Measurements from ENCODE around the gene TFEB.
A peak's percentile ranks its signal among the peaks of the same experiment; 100 is the strongest.

TFEB gene

DNA sequence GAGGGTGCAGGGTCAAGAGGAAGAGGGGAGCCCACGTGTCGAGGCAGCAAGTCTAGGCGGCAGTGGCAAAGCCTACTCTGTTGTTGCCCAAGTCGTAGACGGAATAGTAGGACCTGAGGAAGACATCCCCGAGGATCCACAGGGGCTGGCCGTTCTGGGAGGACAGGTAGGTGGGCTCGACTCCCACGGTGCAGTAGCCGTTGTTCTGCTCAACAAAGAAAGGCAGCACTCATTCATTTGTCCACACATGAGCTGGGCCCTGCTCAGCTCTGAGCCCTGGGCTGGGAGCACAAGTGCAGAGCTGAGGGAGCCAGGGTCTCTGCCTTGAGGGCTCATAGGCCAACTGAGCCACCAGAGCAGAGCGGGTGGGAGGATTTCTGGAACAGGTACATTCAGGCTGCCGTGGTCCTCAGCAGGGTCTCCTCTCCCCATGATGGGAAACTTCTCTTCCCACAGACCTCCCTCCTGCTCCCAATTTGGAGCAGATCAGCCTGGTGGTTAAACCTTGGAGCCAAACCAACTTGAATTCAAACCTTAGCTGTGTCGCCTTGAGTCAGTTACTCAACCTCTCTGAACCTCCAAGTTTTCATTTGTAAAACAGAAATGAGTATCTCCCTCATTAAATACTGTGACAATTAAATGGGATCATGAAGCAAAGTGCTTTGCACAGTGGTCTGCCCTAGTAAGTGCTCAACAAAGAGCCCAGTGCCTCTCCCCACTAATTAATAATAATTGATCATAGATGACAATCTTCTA is 1.6 kb upstream of the TFEB start:
- no peak for DNase-seq

DNA sequence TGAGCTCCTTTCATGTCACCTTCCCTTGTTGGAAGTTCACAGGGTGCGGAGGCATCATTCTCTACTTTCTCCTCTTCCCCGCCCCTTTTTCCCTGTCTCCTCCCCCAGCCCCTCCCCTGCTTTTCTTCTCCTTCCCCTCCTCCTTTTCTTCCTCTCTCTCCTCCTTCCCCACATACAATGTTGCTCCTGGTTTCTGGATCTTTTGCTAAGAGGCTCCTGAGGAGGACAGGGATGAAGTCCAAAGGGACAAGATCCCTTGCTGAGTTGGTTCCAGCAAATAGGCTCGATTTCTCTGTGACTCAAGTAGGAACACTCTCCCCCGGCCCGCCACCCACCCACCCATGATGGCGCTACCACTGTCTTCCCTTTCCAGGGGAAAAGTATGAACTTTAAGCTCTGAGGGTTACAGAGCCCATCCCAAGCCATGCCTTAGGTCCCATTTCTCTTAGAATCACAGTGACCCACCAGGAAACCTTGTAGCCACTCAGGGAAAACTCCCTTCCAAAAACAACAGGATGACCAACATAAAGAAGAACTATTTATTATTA is 852 bp upstream of the TFEB start:
- no peak for DNase-seq

DNA sequence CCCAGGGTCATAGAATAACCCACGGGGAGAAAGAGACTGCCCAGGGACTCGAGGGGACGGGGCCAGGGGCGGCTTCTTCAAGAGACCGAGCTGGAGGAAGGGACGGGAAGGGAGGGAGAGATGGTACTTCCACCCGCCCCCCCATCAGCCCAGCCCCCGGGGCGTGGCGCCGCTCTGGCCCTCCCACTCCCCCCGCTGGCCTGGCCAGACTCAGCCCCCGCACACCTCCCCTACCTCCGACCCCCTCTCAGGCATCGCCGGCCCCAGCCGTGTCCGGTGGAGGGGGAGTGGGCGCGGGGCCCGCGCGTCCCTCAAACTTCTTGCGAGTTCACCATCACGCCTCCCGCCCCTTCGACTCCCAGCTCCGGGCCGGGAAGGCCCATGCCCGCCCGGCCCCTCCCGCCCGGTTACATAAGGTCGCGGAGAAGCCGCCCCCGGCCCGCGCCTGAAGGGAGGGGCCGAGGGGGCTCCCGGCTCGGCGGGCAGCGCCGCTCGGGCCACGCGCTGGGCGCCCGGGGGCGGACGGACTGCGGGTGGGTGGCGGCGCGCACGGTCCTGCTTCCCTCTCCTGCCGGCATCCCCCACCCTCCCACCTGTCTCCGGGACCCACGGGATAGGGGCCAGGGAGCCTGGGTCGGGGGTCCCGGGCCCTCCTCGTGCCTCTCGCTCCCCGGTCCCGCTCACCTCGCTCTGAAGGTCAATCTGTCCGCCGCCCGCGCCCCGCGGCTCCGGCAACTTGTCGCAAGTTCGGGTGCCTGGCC is 562 bp downstream of the TFEB start:
- peak in 1 of 2 experiments; percentile 14 for DNase-seq

DNA sequence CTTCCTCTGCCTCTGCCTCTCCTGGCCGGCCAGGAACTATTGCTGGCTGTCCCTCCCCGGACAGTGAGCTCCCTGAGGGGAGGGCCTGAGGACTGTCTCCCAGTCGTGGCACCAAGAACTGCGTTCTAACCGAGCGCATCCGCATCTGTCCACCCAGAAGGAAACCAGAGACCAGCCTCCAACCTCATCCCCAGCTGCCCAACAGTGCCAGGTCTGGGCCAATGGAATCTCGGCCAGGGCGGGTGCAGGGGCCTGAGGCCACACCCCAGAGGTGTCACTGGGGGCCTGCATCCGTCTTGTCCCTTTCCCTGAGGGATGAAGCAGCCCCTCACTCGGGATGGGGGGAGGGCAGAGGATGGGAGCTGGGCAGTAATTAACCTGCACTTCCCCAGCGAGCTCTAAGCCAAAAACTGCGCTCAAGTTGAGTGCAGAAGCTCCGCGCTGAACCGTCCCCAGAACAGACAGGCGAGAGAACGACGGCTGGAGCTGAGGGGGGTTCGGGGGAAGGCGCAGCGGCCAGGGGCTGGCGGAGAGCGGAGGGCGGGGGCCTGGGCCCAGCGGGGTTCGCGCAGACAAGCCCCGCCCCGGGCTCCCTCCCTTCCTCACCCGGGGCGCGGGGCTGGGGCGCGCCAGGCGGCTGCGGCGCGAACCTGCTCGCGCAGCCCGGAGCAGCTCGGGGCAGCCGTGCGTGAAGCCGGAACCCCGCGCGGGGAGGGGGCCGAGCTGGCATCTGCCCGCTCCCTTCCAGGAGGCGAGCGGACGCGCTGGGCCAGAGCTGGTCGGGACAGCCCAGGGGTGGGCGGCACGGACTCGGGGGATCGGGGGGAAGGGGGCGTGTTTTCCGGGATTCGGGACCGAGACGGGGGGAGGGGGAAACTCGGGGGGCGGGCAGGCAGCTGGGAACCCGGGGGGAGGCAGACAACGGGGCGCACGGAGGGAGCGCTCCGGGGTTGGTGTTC is 1.4 kb downstream of the TFEB start:
- peak; percentile 35 to 41 for DNase-seq

DNA sequence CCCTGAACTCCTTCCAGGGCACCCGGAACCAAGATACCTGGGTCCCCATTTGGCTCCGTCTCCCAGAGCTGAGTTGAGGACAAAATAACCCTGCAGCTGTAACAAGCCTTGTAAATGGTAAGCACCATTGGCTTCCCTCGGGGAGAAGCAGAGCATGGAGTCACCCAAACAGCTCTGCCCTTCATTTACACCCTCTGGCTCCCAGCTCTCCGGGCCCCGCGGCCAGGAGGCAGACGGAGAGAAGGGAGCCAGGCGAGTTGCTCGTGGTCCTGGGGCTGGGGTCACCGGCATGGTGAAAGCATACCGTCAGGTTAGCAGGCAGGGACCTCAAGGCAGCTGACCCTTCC is 2.1 kb downstream of the TFEB start:
- DNase-seq, result no peak

DNA sequence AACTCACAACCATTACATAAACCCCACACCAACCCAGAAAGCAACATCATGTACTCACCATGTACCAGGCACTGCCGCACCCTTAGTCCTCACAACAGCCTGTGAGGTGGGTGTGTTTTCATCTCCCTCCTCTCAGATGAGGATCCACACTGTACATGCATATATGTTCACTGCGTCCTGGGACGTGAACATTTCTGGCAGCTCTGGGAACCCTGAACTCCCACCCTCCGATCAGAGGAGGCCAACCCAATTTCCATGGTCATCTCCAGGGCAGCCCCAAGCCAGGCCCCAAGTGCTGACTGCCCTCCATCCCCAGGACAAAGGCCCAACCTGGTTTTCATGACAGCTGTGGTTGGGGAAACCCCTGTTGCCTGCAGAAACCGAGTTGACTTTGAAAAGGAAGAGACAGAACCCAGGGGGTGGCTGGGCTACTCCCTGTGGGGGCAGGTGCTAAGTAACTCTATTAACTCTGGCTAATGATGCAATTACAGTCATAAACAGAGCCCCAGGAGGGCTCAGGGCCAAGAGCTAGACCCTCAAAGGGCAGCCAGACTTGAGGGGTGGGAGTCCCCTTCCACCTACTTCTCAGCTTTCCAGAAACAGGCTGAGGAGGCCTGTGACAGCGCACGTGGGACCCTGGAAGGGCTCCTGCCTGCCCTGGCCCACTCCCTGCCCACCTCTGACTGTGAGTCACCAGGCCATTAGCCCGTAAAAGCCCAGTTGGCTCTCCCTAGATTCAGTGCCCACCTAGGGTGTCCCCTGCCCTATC is 2.6 kb downstream of the TFEB start:
- DNase-seq, result no peak

DNA sequence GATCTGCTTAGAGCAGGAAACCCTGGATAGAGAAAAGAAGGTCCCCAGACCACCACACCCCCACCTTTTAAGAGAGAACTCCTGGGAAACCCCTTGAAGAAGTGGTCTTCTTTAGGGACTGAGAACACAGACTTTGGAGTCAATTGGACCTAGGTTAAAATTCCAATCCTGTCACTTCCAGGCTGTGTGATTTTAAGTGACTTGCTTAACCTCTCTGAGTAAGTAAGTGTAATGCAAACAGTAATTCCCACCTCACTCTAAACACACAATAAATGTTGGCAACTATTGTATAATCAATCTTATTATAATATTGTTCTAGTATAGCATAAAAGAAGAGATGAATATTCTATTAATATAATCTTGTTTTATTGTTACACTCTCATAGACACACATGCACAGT is 3.3 kb downstream of the TFEB start:
- DNase-seq, result no peak

DNA sequence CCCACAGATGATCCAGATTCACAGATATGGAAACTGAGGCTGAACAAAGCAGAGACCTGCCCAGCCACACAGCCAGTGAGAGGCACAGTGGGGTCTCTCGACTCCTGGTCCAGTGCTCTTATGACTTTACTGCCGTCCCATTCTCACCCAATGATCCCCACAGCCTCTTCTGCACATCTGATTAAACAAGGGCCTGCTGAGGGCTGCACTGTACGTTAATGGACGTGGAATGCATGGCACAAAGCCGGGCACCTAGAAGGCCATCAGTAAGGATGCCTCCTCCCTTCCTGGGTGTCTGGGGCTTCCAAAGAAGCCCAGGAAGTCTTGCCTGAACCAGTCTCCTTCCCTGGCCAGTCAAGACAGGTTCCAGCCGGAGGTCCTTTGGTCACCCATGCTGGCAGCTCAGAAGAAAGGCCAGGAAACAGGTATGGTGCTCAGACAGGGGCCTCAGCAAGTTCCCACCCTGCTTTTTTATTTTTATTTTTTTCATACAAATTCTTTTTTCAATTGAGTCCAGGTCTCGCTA is 3.8 kb downstream of the TFEB start:
- no peak for DNase-seq

DNA sequence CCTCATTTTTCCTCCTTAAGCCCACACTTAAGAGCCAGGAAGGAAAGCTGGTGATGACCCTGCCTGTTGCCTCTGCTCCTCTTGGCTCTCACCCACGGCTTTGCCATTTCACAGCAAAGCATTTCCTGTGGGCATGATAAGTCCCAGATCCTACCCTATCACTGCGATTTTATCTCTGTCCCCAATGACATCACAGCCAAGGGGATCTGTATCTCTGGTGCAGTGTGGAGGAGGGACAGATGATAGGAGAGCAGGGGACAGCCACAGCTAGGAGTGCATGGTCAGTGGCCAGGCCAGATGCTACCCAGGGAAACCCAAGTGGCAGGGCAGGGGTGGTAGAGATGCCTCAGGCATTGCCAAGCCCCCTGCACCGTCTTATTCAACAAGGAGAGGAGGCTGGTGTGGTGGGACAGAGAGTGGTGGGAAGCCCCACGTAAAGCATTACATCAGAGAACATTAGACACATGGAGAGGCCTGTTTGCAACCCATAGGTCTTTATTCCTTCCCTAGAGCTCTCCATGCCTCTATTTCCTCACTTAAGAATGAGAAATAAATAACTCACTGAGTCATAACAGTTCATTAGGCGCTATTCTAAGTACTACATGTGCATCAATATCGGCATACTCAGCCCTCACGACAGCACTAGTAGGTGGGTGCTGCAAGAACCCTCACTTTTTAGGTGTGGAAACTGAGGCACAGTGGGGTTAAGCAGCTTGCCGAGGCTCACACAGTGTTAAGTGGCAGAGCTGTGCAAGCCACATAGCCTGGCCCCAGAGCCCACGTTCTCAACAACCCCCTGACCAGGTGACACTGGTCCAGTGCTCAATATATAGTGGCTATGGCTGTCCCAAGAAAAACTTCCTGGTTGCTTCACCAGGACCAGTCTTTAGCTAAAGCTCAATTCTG is 4.6 kb downstream of the TFEB start:
- no peak for DNase-seq

DNA sequence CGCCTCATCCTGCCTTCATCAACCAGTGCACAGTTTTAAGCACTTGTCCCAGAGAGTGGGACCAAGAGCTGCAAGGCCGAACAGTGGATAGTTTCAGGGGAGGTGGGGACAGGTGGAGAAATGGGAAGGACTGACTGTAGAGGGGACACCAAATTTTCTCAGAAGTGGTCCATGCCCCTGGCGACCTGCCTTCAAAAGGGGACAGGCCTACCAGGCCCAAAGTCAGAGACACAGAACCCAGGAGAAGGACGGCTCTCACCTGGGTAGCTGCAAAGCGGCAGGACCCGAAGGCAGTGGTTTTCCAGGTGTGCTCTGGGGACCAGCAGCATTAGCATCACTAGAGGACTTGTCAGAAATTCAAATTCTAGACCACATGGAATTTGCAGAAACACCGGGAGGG is 5.8 kb downstream of the TFEB start:
- no peak for DNase-seq

DNA sequence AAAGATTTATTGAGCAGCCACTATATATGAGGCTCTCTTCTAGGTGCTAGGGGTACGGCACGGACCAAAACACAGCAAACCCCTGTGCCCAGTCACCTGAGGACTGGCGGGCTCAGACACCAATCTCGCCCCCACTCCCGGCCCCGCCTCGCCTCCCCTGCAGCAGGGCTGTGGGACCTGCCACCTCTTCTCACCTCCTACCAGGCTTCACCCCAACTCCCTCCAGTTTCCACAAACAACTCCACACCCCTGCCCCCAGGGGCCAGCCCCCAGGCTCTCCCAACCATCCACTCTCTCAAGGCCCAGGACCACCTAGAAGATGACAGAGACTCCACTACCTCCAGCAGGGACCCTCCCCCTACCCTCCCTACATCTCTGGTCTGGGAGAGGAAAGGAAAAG is 6.5 kb downstream of the TFEB start:
- no peak for DNase-seq

DNA sequence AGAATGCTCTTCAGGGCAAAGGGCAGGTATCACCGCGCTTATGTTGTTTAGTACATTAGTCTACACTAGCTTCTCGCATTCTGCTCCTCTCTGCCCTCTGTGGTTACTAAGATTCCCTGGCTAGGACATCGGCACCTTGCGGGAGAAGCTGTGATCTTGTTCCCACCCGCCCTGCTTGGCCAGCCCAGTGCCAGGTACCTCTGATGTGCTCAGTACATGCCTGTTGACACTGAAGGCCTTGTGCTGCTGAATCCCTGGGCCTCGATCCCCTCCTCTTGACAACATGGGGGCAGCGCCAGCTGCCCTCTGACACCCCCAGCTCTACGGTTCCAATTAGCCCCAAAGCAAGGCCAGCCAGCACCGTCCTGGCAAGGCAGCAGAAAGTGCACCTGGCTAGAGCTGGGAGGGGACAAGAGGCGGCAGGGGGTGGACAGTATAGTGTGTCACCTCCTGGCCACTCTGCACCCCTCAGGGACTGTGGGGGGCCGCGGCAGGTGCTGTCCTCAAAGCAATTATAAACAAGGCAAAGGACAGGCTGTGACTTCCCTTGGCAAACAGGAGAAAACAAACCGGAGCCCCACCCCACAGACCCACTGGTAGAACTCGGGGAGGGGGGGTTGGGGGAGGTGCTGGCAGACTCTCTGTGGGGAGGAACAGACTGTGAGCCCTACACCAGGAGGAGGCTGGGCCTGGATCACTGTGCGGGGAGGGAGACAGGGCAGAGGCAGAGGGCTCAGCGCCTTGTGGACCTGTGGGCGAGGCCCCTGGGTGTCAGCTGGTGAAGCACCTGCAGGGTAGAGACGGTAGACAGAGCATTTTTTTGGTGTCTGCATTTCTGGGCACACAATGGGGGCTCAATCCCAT is 7.1 kb downstream of the TFEB start:
- no peak for DNase-seq

DNA sequence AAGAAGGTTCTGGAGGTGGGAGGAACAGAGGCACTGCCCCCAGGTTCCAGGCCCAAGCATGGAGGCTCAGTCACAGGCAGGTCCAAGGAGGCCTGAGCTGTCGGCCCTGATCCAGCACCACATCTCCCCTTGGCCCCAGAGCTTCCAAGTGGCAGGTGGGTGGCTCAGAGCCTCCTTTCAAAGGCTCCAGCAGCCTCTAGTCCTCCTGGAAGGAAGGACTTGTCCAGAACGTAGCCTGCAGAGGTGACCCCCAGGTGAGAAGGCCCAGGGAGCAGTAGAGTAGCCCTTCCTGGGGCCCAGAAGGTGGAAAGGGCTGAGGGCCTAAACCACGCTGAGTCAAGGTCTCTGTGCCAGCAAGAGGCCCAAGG is 7.7 kb downstream of the TFEB start:
- DNase-seq, result no peak

DNA sequence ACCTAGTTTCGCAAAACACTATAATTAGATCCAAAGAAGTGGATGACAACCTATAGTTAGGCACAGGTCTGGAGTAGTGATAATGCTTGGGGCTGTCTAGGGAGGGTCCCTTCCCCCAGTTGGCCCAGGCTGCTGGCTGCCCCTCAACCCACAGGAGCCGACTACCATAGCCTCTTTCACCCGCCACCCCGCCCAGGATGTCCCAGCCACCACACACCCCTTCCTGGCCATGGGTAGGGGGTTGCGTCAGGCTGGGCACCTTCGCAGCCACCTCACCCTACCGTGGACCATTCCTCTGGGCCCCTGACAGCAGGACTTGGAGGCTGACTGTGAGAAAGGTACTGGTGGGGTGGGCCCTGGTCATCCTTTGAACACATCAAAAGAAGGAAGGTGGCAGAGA is 8.5 kb downstream of the TFEB start:
- no peak for DNase-seq

DNA sequence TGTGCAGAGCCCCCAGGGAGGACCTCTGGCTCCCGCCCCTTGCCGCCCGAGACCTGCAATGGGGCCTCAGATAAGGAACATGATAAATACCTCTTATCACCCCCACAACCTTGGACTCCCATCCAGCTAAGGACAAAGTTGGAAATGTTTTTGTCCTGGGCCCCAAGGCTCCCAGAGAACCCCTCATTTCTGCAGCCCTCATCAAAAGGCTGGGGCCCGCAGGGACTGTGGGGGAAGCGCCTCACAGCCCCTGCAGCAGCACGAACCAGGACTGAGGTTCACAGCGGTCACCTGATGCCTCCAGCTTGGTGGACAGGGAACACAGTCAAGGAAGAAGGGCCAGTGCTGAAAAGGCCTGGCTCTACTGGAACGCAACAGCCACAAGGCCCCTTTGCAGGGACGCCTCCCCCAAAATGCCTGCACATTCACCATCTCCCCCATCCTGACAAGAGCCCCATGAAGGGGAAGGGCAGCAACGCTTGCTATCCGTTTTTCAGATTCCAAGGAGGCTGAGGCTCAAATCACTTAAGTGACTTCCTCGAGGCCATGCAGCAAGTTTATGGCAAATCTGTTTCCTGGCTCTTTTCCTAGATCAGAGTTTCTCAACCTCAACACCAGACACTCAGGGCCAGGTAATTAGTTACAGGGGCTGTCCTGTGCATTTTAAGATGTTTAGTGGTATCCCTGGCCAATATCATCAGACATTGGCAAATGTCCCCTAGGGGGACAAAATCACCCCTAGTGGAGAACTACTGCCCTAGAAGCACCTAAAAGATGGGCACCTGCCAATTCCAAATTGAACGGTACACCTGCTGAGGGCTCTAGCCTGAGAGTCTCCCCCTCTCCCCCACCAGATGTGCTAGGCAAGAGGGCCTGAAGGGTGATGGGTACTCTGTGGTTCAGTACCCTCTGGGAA is 10.6 kb downstream of the TFEB start:
- DNase-seq, result no peak

DNA sequence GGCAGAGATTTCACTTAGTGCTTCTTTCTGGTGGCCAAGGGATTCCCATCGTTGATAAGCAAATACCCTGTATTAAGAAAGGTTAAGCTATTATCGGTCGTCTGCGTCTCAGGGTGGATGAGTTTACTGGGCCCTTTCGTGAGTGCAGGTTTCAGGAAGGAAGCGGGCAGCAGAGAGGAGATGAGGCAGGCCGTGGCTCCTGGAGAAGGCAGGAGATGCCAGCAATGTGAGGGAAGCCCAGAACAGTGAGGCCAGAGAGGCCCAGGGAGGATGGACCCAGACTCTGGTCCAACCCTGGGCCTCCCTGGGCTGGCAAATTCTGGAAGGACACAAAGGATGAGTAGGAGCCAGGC is 11.2 kb downstream of the TFEB start:
- DNase-seq, result no peak

DNA sequence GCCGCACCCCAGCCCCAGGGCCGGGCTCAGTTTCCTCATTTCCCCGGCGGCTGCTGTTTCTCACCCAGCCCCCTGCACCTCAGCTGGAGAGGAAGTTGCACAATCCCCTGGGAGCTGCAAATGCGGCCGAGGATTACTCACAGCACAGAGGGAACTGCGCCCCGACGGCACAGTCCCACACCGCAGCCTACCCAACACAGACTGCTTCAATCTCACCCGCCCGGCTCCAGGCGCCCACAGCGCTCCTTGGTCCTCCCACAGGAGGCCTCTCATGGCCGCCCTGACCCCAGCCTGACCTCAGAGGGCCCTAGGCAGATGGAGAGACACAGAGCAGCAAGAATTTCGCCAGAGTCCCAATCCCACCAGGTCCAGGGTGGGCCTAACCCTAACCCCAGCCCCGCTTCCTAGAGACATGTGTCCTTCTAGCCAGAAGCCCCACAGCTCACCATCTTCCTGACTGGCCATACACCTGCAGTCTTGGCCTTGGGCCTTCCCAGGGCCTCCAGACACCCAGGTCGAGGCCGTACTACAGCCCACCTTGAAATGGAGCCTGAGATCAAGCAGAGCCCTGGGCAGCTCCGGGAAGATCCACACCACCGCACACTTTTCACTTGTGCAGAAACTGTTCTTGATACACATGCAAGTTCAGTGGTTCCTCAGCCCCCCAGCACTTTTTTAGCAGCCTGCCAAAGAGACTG is 11.7 kb downstream of the TFEB start:
- DNase-seq, result peak; percentile 99

DNA sequence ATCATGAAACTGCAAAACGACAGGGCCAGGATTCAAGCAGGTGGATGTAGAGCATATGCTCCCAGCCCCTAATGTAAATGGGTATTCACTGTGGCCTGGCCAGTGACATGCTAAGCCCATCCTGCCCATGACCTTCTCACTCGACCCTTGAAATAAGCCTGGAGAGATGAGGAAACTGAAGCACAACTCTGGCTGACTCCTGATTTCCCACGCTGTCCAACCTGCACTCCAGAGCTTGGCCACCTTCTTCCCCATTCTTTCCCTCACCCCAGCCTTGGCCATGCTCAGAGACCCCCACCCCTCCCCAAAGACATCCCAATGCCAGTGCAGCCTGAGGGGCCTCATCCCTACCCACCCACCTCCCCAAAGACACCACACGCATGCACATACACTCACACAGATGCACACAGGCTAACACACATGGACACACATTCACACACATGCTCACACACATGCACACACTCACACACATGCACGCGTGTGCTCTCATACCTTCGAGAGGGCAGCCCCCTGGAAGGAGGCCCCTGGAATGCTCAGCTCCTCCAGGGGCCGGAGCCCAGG is 12.4 kb downstream of the TFEB start:
- DNase-seq, result no peak

All from AML-193 (cell line).